RWPE2 (cell line): ENCODE data around the gene DNMBP.

Source experiments
- ATAC-seq: fragments of 200-7000 bp; cut with Tn5 transposase; 3 replicates; pipeline ENCODE4 v1.9.1; 2021; ENCODE audit warnings: low read depth
- DNase-seq: peaks from one replicate; pipeline ENCODE4 v3.0.0-alpha.2; 2020; ENCODE audit warnings: low spot score
- H3K27ac ChIP-seq: fragments of 450-650 bp; 2 replicates; pipeline ENCODE4 v1.5.1; 2017; ENCODE audit warnings: mild to moderate bottlenecking; ENCODE audit not compliant: poor library complexity, severe bottlenecking
- H3K27me3 ChIP-seq: fragments of 250-450 bp; sonication (Bioruptor Pico); 2 replicates; pipeline ENCODE4 v1.5.1; 2021; ENCODE audit warnings: mild to moderate bottlenecking, moderate library complexity; ENCODE audit not compliant: insufficient read depth, poor library complexity, severe bottlenecking
- H3K36me3 ChIP-seq: fragments of 250-450 bp; sonication (Bioruptor Pico); 2 replicates; pipeline ENCODE4 v1.5.1; 2020; ENCODE audit warnings: low read depth, mild to moderate bottlenecking, moderate library complexity
- H3K4me1 ChIP-seq: fragments of 250-450 bp; sonication (Bioruptor Pico); 2 replicates; pipeline ENCODE4 v1.5.1; 2021; ENCODE audit warnings: mild to moderate bottlenecking, moderate library complexity; ENCODE audit not compliant: insufficient read depth, poor library complexity, severe bottlenecking
- H3K4me3 ChIP-seq: fragments of 250-450 bp; sonication (Bioruptor Pico); 2 replicates; pipeline ENCODE4 v1.5.1; 2021; ENCODE audit warnings: mild to moderate bottlenecking, moderate library complexity; ENCODE audit not compliant: severe bottlenecking
- H3K9me3 ChIP-seq: fragments of 250-450 bp; sonication (Bioruptor Pico); 2 replicates; pipeline ENCODE4 v1.5.1; 2021; ENCODE audit warnings: mild to moderate bottlenecking, moderate library complexity; ENCODE audit not compliant: severe bottlenecking
- CTCF ChIP-seq: fragments of 450-650 bp; IDR thresholded peaks from one replicate; pipeline ENCODE4 v1.5.1; 2017; ENCODE audit warnings: mild to moderate bottlenecking, moderate library complexity; ENCODE audit not compliant: poor library complexity, severe bottlenecking

The DNMBP gene, protein sequence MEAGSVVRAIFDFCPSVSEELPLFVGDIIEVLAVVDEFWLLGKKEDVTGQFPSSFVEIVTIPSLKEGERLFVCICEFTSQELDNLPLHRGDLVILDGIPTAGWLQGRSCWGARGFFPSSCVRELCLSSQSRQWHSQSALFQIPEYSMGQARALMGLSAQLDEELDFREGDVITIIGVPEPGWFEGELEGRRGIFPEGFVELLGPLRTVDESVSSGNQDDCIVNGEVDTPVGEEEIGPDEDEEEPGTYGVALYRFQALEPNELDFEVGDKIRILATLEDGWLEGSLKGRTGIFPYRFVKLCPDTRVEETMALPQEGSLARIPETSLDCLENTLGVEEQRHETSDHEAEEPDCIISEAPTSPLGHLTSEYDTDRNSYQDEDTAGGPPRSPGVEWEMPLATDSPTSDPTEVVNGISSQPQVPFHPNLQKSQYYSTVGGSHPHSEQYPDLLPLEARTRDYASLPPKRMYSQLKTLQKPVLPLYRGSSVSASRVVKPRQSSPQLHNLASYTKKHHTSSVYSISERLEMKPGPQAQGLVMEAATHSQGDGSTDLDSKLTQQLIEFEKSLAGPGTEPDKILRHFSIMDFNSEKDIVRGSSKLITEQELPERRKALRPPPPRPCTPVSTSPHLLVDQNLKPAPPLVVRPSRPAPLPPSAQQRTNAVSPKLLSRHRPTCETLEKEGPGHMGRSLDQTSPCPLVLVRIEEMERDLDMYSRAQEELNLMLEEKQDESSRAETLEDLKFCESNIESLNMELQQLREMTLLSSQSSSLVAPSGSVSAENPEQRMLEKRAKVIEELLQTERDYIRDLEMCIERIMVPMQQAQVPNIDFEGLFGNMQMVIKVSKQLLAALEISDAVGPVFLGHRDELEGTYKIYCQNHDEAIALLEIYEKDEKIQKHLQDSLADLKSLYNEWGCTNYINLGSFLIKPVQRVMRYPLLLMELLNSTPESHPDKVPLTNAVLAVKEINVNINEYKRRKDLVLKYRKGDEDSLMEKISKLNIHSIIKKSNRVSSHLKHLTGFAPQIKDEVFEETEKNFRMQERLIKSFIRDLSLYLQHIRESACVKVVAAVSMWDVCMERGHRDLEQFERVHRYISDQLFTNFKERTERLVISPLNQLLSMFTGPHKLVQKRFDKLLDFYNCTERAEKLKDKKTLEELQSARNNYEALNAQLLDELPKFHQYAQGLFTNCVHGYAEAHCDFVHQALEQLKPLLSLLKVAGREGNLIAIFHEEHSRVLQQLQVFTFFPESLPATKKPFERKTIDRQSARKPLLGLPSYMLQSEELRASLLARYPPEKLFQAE (N-terminal part only)

GRCh38 chr10:100009793-100010676 is at the start of gene DNMBP:
Gene DNMBP, minus strand, starts transcription at chr10:100009947. Its CDS starts 37,823 bp downstream, at chr10:99972124.
- DNase-seq: peak; percentile 79
- peaks cover 25% of the 10 kb centered on the region for H3K4me1 ChIP-seq
- TF ChIP-seq CTCF: peak; percentile 95
- peak within 1 kb of the TSS; percentile 74 for H3K4me3 ChIP-seq
- H3K36me3 ChIP-seq: no peaks in the 10 kb centered on the region
- ATAC-seq: peak; percentile 53
- H3K9me3 ChIP-seq: no peaks in the 10 kb centered on the region
- peak within 1 kb of the TSS; percentile 99 for H3K27ac ChIP-seq
- no peaks in the 10 kb centered on the region for H3K27me3 ChIP-seq

DNA sequence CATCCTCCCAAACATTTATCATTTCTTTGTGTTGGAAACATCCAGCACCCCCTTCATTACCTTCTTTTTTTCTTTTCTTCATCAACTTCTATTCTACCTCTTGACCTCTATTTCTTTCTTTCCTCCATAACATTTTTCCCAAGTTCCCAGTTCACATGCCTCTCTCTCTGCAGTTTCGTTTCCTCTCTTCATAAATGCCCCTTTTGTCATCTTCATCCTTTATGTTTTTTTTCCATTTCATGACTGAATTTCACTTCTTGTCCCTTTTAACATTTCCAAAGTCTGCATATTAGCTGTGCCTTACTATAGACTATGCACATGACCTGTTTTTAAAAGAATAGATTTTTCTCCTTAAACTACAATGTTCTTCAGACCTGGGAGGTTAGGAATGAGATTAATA is 48.2 kb upstream of the DNMBP start:
- H3K9me3 ChIP-seq: no peaks in the 10 kb centered on the region
- no peaks in the 10 kb centered on the region for H3K27me3 ChIP-seq
- H3K4me3 ChIP-seq: no peak overlapping the region
- no peak for DNase-seq
- ATAC-seq: no peak
- H3K27ac ChIP-seq: no peak overlapping the region
- no peak for TF ChIP-seq CTCF
- H3K4me1 ChIP-seq: no peaks in the 10 kb centered on the region
- H3K36me3 ChIP-seq: no peaks in the 10 kb centered on the region

GRCh38 chr10:100053686-100054460 is 44.1 kb upstream of the DNMBP start:
- Histone ChIP-seq H3K36me3 (no peaks in the 10 kb centered on the region), H3K9me3 (no peaks in the 10 kb centered on the region), H3K27ac (no peak overlapping the region), H3K4me1 (no peaks in the 10 kb centered on the region), H3K27me3 (no peaks in the 10 kb centered on the region), H3K4me3 (no peak overlapping the region)
- ATAC-seq: no peak
- TF ChIP-seq CTCF: no peak
- DNase-seq: no peak

DNA sequence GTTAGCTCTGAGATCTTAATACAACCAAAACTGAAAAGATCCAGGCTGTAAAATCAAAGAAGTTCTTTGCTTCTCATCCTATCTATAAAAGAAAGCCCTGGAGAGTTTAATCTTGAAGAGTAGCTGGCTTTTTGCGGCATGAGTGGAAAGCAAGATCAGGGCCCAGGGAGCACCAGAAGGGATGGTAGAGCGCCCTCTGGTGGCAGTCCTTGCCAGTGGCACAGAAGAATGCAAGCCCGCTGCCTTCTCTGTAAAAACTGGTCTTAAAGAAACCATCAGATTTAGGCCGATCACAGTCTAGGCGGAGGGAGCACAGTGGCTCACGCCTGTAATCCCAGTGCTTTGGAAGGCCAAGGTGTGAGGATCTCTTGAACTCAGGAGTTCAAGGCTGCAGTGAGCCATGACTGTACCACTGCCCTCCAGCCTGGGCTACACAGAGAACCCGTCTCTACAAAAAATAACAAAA is 36.3 kb upstream of the DNMBP start:
- Histone ChIP-seq H3K9me3 (no peaks in the 10 kb centered on the region), H3K4me3 (no peak overlapping the region), H3K27me3 (no peaks in the 10 kb centered on the region), H3K27ac (no peak overlapping the region), H3K4me1 (peaks cover 19% of the 10 kb centered on the region), H3K36me3 (no peaks in the 10 kb centered on the region)
- peak; percentile 95 for TF ChIP-seq CTCF
- DNase-seq (peak; percentile 76), ATAC-seq (peak; percentile 77)
